Esophagus squamous epithelium (tissue), 4 donors: ENCODE results near the gene DUSP15.

Source experiments
- POLR2A ChIP-seq, 4 donors: fragments of 450-650 bp; IDR thresholded peaks; one replicate each; pipeline ENCODE4 v1.6.1; 2017; ENCODE audit warnings: antibody characterized with exemption in 4 of 4, mild to moderate bottlenecking in 4 of 4, moderate library complexity in 3 of 4
- TF ChIP-seq, protein P1 (sequence below), 6 experiments: fragments of 450-650 bp in 4 of 6; fragments of 200-600 bp in 2 of 6; sonication (generic) in 2 of 6; IDR thresholded peaks; one replicate each; pipeline ENCODE4 v1.5.1; 2016 to 2019; ENCODE audit warnings: antibody characterized with exemption in 6 of 6, mild to moderate bottlenecking in 4 of 6, moderate library complexity in 4 of 6

GRCh38 chr20:31914170-31914569 lies 43.8 kb upstream of the DUSP15 start:
- TF ChIP-seq, protein P1, sequence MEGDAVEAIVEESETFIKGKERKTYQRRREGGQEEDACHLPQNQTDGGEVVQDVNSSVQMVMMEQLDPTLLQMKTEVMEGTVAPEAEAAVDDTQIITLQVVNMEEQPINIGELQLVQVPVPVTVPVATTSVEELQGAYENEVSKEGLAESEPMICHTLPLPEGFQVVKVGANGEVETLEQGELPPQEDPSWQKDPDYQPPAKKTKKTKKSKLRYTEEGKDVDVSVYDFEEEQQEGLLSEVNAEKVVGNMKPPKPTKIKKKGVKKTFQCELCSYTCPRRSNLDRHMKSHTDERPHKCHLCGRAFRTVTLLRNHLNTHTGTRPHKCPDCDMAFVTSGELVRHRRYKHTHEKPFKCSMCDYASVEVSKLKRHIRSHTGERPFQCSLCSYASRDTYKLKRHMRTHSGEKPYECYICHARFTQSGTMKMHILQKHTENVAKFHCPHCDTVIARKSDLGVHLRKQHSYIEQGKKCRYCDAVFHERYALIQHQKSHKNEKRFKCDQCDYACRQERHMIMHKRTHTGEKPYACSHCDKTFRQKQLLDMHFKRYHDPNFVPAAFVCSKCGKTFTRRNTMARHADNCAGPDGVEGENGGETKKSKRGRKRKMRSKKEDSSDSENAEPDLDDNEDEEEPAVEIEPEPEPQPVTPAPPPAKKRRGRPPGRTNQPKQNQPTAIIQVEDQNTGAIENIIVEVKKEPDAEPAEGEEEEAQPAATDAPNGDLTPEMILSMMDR (IDR thresholded peaks at IDR 0.05), result no peak
- no peak for TF ChIP-seq POLR2A (IDR thresholded peaks at IDR 0.05)
